Measurements from ENCODE around the gene PCDHA8.
"Not testable (repeated sequence)": the region's sequence is repeated elsewhere in the genome, so short reads cannot be mapped to it uniquely, and the experiment has no call there.

PCDHA8 gene, protein sequence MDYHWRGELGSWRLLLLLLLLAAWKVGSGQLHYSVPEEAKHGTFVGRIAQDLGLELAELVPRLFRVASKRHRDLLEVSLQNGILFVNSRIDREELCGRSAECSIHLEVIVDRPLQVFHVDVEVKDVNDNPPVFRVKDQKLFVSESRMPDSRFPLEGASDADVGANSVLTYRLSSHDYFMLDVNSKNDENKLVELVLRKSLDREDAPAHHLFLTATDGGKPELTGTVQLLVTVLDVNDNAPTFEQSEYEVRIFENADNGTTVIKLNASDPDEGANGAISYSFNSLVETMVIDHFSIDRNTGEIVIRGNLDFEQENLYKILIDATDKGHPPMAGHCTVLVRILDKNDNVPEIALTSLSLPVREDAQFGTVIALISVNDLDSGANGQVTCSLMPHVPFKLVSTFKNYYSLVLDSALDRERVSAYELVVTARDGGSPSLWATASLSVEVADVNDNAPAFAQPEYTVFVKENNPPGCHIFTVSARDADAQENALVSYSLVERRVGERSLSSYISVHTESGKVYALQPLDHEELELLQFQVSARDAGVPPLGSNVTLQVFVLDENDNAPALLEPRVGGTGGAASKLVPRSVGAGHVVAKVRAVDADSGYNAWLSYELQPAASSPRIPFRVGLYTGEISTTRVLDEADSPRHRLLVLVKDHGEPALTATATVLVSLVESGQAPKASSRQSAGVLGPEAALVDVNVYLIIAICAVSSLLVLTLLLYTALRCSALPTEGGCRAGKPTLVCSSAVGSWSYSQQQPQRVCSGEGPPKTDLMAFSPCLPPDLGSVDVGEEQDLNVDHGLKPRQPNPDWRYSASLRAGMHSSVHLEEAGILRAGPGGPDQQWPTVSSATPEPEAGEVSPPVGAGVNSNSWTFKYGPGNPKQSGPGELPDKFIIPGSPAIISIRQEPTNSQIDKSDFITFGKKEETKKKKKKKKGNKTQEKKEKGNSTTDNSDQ

DNA sequence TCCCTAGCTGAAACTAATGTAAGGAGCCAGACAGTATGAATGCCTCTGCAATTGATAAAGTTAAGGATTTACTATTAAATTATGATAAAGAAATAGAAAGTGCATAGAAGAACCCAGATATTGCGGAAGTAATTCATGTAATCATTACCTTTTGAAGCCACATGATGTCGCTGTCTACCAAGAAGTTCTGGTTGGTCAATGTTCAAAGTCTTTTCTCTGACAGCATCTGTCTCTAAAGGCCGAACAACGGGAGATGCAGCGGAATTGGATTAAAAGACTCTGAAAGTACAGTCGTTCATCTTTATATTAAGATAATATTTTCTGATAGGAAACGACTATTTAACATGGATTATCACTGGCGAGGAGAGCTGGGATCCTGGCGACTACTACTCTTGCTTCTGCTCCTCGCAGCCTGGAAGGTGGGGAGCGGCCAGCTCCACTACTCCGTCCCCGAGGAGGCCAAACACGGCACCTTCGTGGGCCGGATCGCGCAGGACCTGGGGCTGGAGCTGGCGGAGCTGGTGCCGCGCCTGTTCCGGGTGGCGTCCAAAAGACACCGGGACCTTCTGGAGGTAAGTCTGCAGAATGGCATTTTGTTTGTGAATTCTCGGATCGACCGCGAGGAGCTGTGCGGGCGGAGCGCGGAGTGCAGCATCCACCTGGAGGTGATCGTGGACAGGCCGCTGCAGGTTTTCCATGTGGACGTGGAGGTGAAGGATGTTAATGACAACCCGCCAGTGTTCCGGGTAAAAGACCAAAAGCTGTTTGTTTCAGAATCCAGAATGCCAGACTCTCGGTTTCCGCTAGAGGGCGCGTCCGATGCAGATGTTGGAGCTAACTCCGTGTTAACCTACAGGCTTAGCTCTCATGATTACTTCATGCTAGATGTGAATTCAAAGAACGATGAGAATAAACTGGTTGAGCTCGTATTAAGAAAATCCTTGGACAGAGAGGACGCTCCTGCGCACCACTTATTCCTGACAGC lies at the start of gene PCDHA8:
Gene PCDHA8 (plus strand): TSS at position 210 of the 985 bp plus-strand sequence. CDS start 135 bp downstream, at position 345.
- DNase-seq = no peak

DNA sequence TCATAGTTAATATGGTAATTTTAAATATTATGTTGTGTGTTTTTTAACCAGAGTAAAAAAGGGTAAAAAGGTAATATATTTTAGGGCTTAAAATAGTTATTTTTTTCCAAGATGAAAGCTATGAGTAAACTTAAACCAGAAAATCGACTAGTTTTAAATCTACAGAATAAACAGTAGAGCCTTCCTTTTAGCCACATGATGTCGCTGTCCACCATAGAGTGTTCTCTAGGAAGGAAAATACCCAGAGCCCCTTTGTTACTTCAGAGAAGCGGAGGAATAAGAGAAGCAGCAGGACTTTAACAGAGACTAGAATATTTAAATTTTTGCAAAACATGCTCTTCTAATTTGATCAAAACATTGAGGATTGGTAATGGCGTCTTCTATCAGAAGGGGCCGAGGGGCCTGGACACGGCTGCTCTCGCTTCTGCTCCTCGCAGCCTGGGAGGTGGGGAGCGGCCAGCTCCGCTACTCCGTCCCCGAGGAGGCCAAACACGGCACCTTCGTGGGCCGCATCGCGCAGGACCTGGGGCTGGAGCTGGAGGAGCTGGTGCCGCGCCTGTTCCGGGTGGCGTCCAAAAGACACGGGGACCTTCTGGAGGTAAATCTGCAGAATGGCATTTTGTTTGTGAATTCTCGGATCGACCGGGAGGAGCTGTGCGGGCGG lies 46.3 kb upstream of the PCDHA8 start, which contains the start of gene PCDHA2:
Gene PCDHA2 (plus strand): TSS at position 258 of the 664 bp plus-strand sequence.
- no peak for DNase-seq

DNA sequence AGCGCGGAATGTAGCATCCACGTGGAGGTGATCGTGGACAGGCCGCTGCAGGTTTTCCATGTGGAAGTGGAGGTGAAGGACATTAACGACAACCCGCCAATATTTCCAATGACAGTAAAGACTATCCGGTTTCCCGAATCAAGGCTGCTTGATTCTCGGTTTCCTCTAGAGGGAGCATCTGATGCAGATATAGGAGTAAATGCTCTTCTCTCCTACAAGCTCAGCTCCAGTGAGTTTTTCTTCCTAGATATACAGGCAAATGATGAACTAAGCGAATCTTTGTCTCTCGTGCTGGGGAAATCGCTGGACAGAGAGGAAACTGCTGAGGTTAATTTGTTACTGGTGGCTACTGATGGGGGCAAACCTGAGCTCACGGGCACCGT lies 45.7 kb upstream of the PCDHA8 start:
- no peak for DNase-seq

DNA sequence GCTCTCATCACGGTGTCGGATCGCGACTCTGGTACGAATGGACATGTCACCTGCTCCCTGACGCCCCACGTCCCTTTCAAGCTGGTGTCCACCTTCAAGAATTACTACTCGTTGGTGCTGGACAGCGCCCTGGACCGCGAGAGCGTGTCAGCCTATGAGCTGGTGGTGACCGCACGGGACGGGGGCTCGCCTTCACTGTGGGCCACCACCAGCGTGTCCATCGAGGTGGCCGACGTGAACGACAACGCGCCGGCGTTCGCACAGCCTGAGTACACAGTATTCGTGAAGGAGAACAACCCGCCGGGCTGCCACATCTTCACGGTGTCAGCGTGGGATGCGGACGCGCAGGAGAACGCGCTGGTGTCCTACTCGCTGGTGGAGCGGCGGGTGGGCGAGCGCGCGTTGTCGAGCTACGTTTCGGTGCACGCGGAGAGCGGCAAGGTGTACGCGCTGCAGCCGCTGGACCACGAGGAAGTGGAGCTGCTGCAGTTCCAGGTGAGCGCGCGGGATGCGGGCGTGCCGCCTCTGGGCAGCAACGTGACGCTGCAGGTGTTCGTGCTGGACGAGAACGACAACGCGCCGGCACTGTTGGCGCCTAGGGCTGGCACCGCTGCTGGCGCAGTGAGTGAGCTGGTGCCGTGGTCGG lies 44.8 kb upstream of the PCDHA8 start:
- DNase-seq = not testable (repeated sequence)

DNA sequence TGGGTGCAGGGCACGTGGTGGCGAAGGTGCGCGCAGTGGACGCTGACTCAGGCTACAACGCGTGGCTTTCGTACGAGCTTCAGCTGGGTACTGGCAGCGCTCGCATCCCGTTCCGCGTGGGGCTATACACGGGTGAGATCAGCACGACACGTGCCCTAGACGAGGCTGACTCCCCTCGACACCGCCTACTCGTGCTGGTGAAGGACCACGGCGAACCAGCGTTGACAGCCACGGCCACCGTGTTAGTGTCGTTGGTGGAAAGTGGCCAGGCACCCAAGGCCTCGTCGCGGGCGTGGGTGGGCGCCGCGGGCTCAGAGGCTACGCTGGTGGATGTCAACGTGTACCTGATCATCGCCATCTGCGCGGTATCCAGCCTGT lies 44.3 kb upstream of the PCDHA8 start:
- no peak for DNase-seq

DNA sequence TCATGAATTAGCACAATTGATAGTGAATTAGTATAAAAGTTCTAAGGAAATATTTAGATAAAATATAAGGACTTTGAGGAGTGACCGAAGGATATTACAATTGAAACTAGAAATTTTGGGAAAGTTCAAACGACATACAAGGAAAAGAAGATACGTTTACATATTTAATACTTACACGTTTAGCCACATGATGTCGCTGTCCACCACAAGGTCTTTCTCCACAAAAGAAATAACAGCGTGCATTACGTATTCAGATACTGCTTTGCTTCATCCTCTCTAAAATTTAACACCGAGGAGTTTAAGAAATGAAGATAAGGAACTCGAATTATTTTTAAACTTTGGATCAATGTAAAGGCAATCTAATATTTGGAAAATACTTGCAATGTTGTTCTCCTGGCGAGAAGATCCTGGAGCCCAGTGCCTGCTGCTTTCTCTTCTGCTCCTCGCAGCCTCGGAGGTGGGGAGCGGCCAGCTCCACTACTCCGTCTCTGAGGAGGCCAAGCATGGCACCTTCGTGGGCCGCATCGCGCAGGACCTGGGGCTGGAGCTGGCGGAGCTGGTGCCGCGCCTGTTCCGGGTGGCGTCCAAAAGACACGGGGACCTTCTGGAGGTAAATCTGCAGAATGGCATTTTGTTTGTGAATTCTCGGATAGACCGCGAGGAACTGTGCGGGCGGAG lies 40.0 kb upstream of the PCDHA8 start, which contains the start of gene PCDHA3:
Gene PCDHA3 (plus strand): TSS at position 242 of the 678 bp plus-strand sequence.
- DNase-seq = no peak

DNA sequence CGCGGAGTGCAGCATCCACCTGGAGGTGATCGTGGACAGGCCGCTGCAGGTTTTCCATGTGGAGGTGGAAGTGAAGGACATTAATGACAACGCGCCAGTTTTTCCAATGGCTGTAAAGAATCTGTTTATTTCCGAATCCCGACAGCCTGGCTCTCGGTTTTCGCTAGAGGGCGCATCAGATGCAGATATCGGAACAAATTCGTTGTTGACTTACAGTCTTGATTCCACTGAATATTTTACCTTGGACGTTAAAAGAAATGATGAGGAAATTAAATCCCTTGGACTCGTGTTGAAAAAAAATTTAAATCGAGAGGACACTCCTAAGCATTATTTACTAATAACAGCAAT lies 39.5 kb upstream of the PCDHA8 start:
- DNase-seq = no peak

DNA sequence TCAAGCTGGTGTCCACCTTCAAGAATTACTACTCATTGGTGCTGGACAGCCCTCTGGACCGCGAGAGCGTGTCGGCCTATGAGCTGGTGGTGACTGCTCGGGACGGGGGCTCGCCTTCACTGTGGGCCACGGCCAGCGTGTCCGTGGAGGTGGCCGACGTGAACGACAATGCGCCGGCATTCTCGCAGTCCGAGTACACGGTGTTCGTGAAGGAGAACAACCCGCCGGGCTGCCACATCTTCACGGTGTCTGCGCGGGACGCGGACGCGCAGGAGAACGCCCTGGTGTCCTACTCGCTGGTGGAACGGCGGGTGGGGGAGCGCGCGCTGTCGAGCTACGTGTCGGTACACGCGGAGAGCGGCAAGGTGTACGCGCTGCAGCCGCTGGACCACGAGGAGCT lies 38.6 kb upstream of the PCDHA8 start:
- not testable (repeated sequence) for DNase-seq

DNA sequence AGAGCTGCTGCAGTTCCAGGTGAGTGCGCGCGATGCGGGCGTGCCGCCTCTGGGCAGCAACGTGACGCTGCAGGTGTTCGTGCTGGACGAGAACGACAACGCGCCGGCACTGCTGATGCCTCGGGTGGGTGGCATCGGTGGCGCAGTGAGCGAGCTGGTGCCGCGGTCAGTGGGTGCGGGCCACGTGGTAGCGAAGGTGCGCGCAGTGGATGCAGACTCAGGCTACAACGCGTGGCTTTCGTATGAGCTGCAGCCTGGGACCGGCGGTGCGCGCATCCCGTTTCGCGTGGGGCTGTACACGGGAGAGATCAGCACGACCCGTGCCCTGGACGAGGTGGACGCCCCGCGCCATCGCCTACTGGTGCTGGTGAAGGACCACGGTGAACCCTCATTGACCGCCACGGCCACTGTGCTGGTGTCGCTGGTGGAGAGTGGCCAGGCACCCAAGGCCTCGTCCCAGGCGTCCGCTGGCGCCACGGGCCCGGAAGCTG lies 38.2 kb upstream of the PCDHA8 start:
- no peak for DNase-seq

DNA sequence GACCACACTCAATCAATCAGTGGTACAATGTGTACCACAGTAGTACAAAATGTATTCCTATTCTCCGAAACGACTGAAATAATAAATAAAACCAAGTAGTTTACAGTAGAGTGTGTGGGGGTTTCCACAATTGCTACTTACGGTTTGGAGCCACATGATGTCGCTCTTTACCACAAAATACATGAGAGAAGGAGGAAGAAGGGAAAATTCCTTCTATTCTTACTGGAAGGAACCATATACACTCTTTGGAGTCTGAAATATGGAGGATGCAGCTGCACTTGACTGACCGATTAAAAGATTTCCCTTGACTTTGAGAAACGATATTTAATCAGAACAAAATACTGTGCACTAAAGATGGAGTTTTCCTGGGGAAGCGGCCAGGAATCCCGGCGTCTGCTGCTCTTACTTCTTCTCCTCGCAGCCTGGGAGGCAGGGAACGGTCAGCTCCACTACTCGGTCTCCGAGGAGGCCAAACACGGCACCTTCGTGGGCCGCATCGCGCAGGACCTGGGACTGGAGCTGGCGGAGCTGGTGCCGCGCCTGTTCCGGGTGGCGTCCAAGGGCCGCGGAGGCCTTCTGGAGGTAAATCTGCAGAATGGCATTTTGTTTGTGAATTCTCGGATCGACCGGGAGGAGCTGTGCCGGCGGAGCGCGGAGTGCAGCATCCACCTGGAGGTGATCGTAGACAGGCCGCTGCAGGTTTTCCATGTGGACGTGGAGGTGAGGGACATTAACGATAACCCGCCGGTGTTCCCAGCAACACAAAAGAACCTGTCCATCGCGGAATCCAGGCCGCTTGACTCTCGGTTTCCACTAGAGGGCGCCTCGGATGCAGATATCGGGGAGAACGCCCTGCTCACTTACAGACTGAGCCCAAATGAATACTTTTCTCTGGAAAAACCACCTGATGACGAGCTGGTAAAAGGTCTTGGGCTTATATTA lies 33.9 kb upstream of the PCDHA8 start, which contains the start of gene PCDHA4:
Gene PCDHA4 (plus strand): TSS at position 235 of the 942 bp plus-strand sequence.
- no peak for DNase-seq

DNA sequence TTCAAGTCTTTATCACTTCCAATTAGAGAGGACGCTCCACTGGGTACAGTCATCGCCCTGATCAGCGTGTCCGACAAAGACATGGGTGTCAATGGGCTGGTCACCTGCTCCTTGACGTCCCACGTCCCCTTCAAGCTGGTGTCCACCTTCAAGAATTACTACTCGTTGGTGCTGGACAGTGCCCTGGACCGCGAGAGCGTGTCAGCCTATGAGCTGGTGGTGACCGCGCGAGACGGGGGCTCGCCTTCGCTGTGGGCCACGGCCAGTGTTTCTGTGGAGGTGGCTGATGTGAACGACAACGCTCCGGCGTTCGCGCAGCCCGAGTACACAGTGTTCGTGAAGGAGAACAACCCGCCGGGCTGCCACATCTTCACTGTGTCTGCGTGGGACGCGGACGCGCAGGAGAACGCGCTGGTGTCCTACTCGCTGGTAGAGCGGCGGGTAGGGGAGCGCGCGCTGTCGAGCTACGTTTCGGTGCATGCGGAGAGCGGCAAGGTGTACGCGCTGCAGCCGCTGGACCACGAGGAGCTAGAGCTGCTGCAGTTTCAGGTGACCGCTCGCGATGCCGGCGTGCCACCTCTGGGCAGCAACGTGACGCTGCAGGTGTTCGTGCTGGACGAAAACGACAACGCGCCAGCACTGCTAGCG lies 32.6 kb upstream of the PCDHA8 start:
- DNase-seq = not testable (repeated sequence)

DNA sequence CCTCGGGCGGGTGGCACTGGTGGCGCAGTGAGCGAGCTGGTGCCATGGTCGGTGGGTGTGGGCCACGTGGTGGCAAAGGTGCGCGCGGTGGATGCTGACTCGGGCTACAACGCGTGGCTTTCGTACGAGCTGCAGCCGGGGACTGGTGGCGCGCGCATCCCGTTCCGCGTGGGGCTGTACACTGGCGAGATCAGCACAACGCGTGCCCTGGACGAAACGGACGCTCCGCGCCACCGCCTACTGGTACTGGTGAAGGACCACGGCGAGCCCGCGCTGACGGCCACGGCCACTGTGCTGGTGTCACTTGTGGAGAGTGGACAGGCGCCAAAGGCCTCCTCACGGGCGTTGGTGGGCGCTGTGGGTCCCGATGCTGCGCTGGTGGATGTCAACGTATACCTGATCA lies 32.1 kb upstream of the PCDHA8 start:
- no peak for DNase-seq

DNA sequence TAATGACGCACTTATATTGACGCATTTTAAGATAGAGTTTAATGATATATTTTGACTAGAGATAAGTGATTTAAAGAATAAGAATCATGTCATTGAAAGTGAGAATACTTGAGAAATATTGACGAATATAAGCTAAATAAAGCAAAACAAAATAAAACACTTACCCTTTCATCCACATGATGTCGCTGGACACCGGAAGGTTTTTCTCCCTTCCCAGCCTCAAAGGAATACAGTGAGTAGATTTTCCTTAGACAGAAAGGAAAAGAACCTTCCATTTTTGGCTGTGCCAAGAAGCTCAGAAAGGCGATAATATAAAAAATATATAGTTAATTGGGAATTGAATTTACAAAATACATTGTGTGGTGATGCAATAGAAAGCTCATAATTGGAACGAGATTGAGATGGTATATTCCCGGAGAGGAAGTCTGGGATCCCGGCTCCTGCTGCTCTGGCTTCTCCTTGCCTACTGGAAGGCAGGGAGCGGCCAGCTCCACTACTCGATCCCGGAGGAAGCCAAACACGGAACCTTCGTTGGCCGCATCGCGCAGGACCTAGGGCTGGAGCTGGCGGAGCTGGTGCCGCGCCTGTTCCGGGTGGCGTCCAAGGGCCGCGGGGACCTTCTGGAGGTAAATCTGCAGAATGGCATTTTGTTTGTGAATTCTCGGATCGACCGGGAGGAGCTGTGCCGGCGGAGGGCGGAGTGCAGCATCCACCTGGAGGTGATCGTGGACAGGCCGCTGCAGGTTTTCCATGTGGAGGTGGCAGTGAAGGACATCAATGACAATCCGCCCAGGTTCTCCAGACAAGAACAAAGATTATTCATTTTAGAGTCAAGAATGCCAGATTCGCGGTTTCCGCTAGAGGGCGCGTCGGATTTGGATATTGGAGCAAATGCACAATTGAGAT lies 19.4 kb upstream of the PCDHA8 start, which contains the start of gene PCDHA5:
Gene PCDHA5 (plus strand): TSS at position 239 of the 906 bp plus-strand sequence.
- peak; percentile 3 for DNase-seq

DNA sequence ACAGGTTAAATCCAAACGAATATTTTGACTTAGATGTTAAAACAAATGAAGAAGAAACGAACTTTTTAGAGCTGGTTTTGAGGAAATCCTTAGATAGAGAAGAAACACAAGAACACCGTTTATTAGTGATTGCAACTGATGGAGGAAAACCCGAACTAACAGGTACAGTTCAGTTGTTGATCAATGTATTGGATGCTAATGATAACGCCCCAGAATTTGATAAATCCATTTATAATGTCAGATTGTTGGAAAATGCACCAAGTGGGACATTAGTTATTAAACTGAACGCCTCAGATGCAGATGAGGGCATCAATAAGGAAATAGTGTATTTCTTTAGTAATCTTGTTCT lies 18.7 kb upstream of the PCDHA8 start:
- DNase-seq = no peak

DNA sequence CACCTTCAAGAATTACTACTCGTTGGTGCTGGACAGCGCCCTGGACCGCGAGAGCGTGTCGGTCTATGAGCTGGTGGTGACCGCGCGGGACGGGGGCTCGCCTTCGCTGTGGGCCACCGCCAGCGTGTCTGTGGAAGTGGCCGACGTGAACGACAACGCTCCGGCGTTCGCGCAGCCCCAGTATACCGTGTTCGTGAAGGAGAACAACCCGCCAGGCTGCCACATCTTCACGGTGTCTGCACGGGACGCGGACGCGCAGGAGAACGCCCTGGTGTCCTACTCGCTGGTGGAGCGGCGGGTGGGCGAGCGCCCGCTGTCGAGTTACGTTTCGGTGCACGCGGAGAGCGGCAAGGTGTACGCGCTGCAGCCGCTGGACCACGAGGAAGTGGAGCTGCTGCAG lies 18.0 kb upstream of the PCDHA8 start:
- DNase-seq = not testable (repeated sequence)

DNA sequence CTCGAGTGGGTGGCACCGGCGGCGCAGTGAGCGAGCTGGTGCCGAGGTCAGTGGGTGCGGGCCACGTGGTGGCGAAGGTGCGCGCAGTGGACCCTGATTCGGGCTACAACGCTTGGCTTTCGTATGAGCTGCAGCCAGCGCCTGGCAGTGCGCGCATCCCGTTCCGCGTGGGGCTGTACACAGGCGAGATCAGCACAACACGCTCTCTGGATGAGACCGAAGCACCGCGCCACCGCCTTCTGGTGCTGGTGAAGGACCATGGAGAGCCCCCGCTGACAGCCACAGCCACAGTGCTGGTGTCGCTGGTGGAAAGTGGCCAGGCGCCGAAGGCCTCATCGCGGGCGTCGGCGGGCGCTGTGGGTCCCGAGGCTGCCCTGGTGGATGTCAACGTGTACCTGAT lies 17.5 kb upstream of the PCDHA8 start:
- no peak for DNase-seq

DNA sequence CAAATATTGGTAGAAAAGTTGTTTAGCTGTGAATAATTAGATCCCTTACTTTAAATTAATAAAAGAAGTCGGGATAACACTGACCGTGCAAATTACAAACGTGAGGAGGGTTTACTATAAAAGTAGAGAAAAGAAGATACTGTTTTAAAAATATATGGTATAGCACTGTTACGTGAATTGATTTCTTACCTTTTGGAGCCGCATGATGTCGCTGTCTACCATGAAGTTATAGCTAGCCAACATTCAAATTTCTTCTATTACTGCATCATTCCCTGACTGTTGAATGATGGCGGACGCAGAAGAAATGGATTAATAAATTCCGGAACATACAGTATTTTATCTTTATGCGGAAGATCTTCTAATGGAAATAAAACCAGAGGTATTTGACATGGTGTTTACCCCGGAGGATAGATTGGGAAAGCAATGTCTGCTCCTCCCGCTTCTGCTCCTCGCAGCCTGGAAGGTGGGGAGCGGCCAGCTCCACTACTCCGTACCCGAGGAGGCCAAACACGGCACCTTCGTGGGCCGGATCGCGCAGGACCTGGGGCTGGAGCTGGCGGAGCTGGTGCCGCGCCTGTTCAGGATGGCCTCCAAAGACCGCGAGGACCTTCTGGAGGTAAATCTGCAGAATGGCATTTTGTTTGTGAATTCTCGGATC lies 13.2 kb upstream of the PCDHA8 start, which contains the start of gene PCDHA6:
Gene PCDHA6 (plus strand): TSS at position 257 of the 658 bp plus-strand sequence. CDS start 132 bp downstream, at position 389.
- no peak for DNase-seq
